Motor neuron (in vitro differentiated cells): ENCODE results near the gene SETD6. TPM values are rescaled to one million over a fixed set of nuclear protein-coding genes. Genes with fewer than 3 reads are reported as not detected.

Experiments used
- ATAC-seq, 8 experiments: fragments of 200-7000 bp; cut with Tn5 transposase; replicated peaks in 6 of 8; 2 replicates each; pipeline ENCODE4 v1.8.0; 2021; ENCODE audit warnings: mild to moderate bottlenecking in 8 of 8, moderate library complexity in 8 of 8
- H3K27ac ChIP-seq, 2 donors: fragments of 250-450 bp; sonication (Bioruptor Pico); 2 replicates each; pipeline ENCODE4 v1.9.0; 2021; ENCODE audit warnings: antibody characterized with exemption in 2 of 2, mild to moderate bottlenecking in 2 of 2, moderate library complexity in 1 of 2
- H3K4me1 ChIP-seq, 2 donors: fragments of 250-450 bp; sonication (Bioruptor Pico); replicated peaks in 1 of 2; 2 replicates each; pipeline ENCODE4 v1.6.1; 2021; ENCODE audit warnings: antibody characterized with exemption in 2 of 2, mild to moderate bottlenecking in 2 of 2, moderate library complexity in 1 of 2
- H3K4me3 ChIP-seq, 5 donors: fragments of 250-450 bp; sonication (Bioruptor Pico); 2 replicates each; pipeline ENCODE4 v1.9.0; 2021; ENCODE audit warnings: antibody characterized with exemption in 5 of 5, mild to moderate bottlenecking in 5 of 5, moderate library complexity in 4 of 5
- WGBS, 10 experiments: fragments of 450-650 bp; shearing (Covaris generic); methylation state at CpG; one replicate each; pipeline ENCODE4 v1.0.0; 2022; 5-methylcytosine and 5-hydroxymethylcytosine counted together
- in situ Hi-C, 9 experiments: fragments of 400-800 bp; cut with MboI; loops; one replicate each; pipeline ENCODE4 v1.15.0; 2021; ENCODE audit warnings: low sequenced_read_pairs in 9 of 9, low pct_unique_long_range_greater_than_20kb in 2 of 9; ENCODE audit not compliant: unreplicated experiment in 9 of 9
- total RNA-seq, 8 experiments: library from RNA; unstranded; fragments of 300-600 nt; gene quantifications; 2 replicates each; pipeline versions ENCODE4 v1.2.3 to v1.2.4, GENCODE V29; 2022

The SETD6 gene, protein sequence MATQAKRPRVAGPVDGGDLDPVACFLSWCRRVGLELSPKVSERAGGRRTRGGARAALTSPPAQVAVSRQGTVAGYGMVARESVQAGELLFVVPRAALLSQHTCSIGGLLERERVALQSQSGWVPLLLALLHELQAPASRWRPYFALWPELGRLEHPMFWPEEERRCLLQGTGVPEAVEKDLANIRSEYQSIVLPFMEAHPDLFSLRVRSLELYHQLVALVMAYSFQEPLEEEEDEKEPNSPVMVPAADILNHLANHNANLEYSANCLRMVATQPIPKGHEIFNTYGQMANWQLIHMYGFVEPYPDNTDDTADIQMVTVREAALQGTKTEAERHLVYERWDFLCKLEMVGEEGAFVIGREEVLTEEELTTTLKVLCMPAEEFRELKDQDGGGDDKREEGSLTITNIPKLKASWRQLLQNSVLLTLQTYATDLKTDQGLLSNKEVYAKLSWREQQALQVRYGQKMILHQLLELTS
- 10 to 100 TPM in 7 of 8 experiments, 1 to 10 TPM in 1; 8.6 to 36.3 (median 16.4) TPM for total RNA-seq

DNA sequence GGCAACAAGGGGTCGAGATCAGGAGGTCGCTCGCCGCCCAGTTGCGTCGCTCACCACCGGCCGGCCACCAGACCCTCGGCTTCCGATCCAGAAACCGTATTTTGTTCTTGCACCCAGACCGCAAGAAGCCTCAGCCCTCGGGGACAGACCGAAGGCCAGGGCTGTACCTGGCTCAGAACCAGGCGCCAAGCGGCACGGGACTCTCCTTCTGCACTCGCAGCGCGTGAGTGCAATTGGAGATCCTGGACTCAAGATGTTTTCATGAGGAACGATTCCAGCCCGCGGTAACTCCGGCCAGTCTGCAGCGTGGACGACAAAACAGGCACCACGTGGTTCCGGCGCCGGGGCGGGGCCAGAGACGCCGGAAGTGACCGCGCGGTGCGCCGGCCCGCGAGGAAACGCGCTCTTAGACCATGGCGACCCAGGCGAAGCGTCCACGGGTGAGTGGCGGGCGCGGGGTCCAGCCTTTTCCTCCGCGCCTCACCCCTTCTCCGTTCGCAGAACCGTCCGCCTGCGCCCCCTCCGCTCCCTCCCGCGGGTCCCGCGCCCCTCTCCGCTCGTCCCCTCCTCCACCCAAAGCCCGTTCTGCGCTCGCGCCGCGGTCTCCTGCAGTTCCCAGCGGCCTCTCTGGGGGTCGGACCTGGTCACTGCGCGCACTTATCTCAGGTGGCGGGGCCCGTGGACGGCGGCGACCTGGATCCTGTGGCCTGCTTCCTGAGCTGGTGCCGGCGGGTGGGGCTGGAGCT lies at the start of gene SETD6:
Gene SETD6, plus strand, starts transcription at position 393 of the 746 bp plus-strand sequence. Its CDS starts 21 bp downstream, at position 414.
- peak within 1 kb of the TSS; percentile 70 to 98 (median 76) for H3K4me3 ChIP-seq
- ATAC-seq = peak; percentile 86 to 93 (median 89)
- H3K27ac ChIP-seq = peak within 1 kb of the TSS; percentile 74 to 92
- H3K4me1 ChIP-seq = peaks cover 10 to 14% of the 10 kb centered on the region in 2 donors
- WGBS, 10 experiments = 0 to 4% (median 1%) methylated on average over 3 to 10 of the region's 80 CpGs; no CpG with 5 or more reads in 4 of the 10 experiments
- in situ Hi-C loops = no loop called here

DNA sequence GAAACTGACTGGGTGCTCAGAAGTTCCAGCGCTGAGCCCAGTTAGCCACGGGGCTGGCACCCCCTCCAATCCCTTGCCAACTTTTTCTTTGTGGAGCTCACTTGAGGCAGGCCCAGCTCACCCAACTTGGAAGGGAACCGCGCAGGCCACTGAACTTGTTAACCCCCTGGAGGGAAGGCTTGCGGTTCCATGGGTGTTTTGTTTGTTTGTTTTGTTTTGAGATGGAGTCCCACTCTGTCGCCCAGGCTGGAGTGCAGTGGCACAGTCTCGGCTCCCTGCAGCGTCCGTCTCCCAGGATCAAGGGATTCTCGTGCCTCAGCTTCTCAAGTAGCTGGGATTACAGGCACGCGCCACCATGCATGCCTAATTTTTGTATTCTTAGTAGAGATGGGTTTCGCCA lies 49.5 kb upstream of the SETD6 start:
- Histone ChIP-seq H3K27ac (no peak overlapping the region), H3K4me1 (peaks cover 8 to 9% of the 10 kb centered on the region in 2 donors), H3K4me3 (peak overlapping the region in 4 of 5 donors; percentile 47 to 76 (median 56))
- no peak for ATAC-seq
- in situ Hi-C loops = no loop called here
- WGBS, 10 experiments = 85 to 100% (median 100%) methylated on average over 1 to 13 of the region's 13 CpGs; no CpG with 5 or more reads in 6 of the 10 experiments

DNA sequence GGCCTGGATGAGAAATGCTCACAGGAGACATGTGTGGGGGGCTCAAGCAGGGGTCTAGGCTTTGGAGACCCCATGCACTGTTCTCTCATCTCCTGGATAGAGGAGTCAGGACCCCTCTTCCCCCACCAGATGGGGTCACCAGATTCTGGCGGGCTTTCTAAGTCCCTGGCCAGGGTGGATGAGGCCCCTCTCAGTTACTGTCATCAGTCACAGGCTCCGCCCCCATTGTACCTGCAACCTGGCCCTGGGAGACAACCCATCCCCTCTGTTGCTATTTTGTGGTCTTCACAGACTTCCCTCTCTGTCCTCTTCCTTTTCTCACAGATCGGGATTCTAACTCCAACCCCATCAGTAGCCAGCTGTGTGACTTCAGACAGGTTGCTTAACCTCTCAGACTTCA lies 48.9 kb upstream of the SETD6 start:
- Histone ChIP-seq H3K4me1 (peaks cover 3% of the 10 kb centered on the region in 2 donors), H3K4me3 (no peak overlapping the region), H3K27ac (no peak overlapping the region)
- 87 to 100% (median 100%) methylated on average over 1 to 2 of the region's 3 CpGs; no CpG with 5 or more reads in 6 of the 10 experiments for WGBS, 10 experiments
- ATAC-seq = no peak
- in situ Hi-C loops = no loop called here

DNA sequence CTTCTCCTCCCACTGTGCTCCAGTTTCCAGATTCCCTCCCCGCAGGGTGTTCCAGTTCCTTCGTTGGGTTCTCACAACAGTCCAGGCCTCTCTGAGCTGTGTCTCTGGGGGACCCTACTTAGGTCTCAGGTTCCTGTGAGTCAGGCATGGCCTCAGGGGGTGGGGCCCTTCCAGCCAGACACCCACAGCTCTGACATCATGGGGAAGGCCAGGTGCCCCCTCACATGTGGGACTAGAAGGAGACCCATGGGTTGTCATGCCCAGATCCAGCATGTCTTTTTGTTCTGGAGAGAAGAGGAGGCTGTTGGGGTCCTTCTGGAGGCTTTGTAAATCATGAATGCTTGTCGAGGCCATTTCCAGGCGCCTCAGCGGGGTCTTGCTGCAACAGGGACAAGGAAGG lies 47.4 kb upstream of the SETD6 start:
- in situ Hi-C loops = no loop called here
- Histone ChIP-seq H3K27ac (no peak overlapping the region), H3K4me1 (peaks cover 3% of the 10 kb centered on the region in 2 donors), H3K4me3 (no peak overlapping the region)
- ATAC-seq = no peak
- 40 to 75% (median 71%) methylated on average over 1 to 5 of the region's 5 CpGs; no CpG with 5 or more reads in 7 of the 10 experiments for WGBS, 10 experiments

DNA sequence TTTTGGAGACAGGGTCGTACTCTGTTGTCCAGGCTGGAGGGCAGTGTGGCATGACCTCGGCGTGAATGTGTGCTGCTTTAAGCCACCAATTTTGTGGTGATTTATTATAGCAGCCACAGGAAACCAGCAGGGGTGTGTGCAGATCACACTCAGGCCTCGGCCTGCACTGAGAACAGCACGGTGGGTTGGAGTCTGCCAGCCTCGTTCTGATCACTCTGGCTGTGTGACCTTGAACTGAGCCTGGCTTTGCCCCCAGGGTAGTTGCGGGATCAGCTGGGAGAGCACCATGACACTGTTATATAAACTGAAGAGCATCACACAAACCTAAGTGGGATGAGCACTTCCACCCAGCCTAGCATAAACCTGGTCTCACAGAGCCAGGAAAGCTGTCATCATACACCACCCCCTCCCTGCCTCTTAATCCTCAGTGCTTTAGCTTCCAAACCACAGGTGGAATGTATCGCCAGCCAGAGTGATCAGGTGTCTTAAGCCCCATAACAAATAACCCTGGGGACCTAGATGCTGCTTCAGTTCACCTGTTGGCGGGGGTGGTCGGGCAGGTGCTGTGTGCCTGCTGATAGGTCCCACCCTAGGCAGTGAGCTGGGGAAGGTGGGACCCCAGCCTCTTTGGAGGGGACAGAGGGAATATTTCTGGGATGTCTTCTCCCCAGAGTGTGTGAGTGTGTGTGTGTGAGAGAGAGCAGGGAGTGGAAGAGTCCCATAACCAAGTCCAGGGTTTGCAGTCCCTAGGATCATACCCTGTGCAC lies 43.9 kb upstream of the SETD6 start:
- no peak for ATAC-seq
- no peak overlapping the region for H3K27ac ChIP-seq
- no peak overlapping the region for H3K4me3 ChIP-seq
- 15 to 100% (median 82%) methylated on average over 1 to 8 of the region's 10 CpGs; no CpG with 5 or more reads in 4 of the 10 experiments for WGBS, 10 experiments
- in situ Hi-C loops = loop anchor here in 1 of 9 experiments (10.0 kb wide), 1 partner anchor 127 kb away; no protein-coding TSS in a partner anchor
- no peaks in the 10 kb centered on the region for H3K4me1 ChIP-seq

DNA sequence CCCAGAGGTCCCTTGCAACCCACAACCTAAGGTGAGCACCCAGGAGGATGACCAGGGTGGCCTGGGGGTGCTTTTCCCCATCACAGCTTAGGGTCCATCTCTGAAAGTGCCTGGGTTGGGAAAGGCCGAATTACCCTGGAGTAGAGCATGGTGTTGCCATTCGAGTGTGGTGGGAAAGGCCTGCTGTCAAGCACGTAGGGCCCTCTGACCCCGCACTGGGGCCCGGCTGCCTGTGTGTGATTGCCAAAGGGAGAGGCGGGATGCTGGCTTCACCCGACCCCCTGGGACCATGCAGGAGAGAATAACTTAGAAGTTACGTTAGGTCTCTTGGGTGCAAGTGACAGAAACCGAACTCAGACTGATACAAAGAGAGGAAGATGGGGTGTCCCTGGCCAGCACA lies 43.1 kb upstream of the SETD6 start:
- in situ Hi-C loops = loop anchor here in 1 of 9 experiments (10.0 kb wide), 1 partner anchor 127 kb away; no protein-coding TSS in a partner anchor
- Histone ChIP-seq H3K27ac (no peak overlapping the region), H3K4me3 (no peak overlapping the region), H3K4me1 (no peaks in the 10 kb centered on the region)
- ATAC-seq = no peak
- 17 to 90% (median 60%) methylated on average over 1 to 4 of the region's 9 CpGs; no CpG with 5 or more reads in 6 of the 10 experiments for WGBS, 10 experiments

DNA sequence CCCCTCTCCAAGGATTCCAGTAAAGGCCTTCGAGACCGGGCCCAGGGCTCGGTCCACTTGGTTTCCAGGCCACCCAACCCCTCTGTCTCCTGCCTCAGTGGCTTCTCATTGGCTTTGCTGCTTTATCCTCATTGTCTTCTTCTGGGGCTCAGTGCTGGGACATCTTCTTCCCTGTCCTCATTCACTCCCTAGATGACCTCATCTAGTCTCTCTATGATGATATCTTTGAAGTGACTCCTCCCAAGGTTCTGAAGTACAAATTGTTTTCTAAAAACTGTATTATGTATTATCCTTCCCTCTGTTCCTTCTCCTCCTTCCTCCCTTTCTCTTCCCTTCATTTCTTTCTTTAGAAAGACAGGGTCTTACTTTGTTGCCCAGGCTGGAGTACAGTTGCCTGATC lies 42.5 kb upstream of the SETD6 start:
- 67% methylated on average over 3 of the region's 3 CpGs; no CpG with 5 or more reads in 9 of the 10 experiments for WGBS, 10 experiments
- in situ Hi-C loops = loop anchor here in 1 of 9 experiments (10.0 kb wide), 1 partner anchor 128 kb away; no protein-coding TSS in a partner anchor
- H3K4me3 ChIP-seq = no peak overlapping the region
- no peak overlapping the region for H3K27ac ChIP-seq
- H3K4me1 ChIP-seq = no peaks in the 10 kb centered on the region
- no peak for ATAC-seq

DNA sequence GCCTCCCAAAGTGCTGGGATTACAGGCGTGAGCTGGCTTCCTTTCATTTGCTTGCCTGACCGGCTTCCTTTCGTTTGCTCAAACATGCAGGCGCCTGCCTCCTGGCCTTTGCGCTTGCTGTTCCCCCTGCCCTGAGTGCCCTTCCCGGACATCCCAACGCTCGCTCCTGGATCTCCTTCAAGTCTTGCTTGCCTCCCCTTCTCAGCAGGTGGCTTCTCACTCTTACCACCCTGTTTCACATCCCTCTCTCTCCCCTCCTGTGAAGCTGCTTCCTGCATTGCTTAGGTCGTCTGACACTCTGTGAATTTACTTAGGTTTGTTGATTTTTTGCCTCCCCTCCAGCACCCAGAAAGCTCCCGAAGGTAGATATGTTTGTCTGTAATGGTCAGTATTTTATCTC lies 41.0 kb upstream of the SETD6 start:
- ATAC-seq = no peak
- in situ Hi-C loops = loop anchor here in 1 of 9 experiments (10.0 kb wide), 1 partner anchor 129 kb away; no protein-coding TSS in a partner anchor
- WGBS, 10 experiments = 47 to 83% (median 75%) methylated on average over 1 to 10 of the region's 10 CpGs; no CpG with 5 or more reads in 3 of the 10 experiments
- no peak overlapping the region for H3K27ac ChIP-seq
- H3K4me1 ChIP-seq = no peaks in the 10 kb centered on the region
- H3K4me3 ChIP-seq = no peak overlapping the region

DNA sequence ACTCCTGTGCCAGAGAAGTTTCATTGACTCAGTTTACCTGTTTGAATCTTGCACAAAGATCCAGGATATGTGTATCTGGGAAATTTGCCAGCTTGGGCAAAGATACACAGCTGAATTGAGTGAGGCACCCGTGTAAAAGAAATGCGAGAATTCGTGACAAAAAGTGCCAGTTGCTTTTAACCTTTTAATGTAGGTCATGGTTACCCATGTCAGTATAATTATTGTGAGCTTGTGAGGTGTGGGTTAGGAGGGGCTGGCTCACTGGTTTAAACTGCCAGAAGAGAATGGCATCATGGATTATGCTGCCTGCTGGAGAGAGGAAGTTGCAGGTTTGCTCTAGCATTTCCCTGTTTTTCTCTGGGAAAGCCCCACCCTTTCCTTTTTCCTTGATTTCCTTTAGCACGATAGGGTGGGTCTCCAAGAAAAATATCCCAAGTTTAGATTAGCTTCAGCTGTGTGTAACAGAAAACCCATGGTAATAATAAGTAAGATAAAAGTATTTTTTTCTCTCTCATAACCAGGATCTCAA lies 40.2 kb upstream of the SETD6 start:
- Histone ChIP-seq H3K4me3 (no peak overlapping the region), H3K4me1 (no peaks in the 10 kb centered on the region), H3K27ac (no peak overlapping the region)
- WGBS, 10 experiments = 13 to 100% (median 72%) methylated on average over 1 to 3 of the region's 4 CpGs
- in situ Hi-C loops = loop anchor here in 3 of 9 experiments (10.0 to 25.0 kb wide), 2 partner anchors 130 to 138 kb away; no protein-coding TSS in a partner anchor
- ATAC-seq = peak in 1 of 8 experiments; percentile 43

DNA sequence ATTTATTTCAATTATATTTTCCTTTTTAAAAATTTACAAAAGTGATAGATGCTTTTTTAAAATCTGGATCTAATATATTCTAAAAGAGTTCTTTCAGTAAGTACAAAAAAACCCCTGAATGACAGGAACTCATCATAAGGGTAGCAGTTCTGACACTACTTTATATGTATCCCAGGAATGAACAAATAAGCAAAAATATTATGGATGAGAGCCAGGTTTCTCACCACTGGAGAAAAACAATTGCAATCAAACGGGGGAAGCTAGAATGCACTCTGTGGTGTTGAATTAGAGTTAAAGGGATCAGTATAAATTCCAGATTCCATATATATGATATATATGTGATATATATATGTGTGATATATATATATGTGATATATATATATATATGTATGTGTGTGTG lies 38.5 kb upstream of the SETD6 start:
- ATAC-seq = no peak
- Histone ChIP-seq H3K27ac (no peak overlapping the region), H3K4me1 (no peaks in the 10 kb centered on the region), H3K4me3 (no peak overlapping the region)
- in situ Hi-C loops = loop anchor here in 3 of 9 experiments (10.0 to 25.0 kb wide), 2 partner anchors 132 to 139 kb away; no protein-coding TSS in a partner anchor
- WGBS, 10 experiments = 9 to 100% (median 88%) methylated on average over 1 of the region's 1 CpG; no CpG with 5 or more reads in 4 of the 10 experiments

DNA sequence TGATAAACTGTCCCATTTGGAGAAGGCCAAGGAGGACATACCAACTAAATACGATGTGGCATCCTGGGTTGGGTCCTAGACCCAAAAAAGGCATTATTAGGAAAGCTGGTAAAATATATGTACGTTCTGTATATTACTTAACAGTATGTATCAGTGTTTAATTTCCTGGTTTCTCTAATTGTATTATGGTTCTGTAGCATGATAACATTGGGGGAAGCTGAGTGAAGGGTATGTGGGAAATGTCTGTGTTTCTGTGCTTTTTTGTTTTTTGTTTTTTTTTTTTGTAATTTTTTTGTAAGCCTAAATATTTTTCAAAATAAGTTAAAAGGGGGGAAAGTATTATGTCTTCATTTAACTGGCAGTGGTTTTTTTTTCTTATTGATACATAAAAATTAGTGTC lies 36.9 kb upstream of the SETD6 start:
- WGBS, 10 experiments = 50 to 100% (median 83%) methylated on average over 1 to 2 of the region's 2 CpGs; no CpG with 5 or more reads in 3 of the 10 experiments
- peaks cover 0 to 4% of the 10 kb centered on the region in 2 donors for H3K4me1 ChIP-seq
- H3K27ac ChIP-seq = no peak overlapping the region
- in situ Hi-C loops = loop anchor here in 3 of 9 experiments (10.0 to 25.0 kb wide), 2 partner anchors 134 to 141 kb away; no protein-coding TSS in a partner anchor
- no peak for ATAC-seq
- no peak overlapping the region for H3K4me3 ChIP-seq
